Gastroesophageal sphincter (tissue), 3 donors: ENCODE results near the gene UBR7.

ENCODE experiments used
- POLR2A ChIP-seq, 2 donors: fragments of 450-650 bp; IDR thresholded peaks; one replicate each; pipeline ENCODE4 v1.6.1; 2017; ENCODE audit warnings: antibody characterized with exemption in 2 of 2, mild to moderate bottlenecking in 2 of 2, moderate library complexity in 1 of 2
- POLR2AphosphoS5 ChIP-seq: sonication (generic); formaldehyde crosslinking; IDR thresholded peaks from one replicate; pipeline ENCODE4 v1.6.1; 2017; ENCODE audit warnings: antibody characterized with exemption
- TF ChIP-seq, protein P1 (sequence below), 4 experiments: fragments of 200-600 bp in 2 of 4; fragments of 450-650 bp in 2 of 4; sonication (generic) in 1 of 4; IDR thresholded peaks; one replicate each; pipeline ENCODE4 v1.5.1; 2017 to 2019; ENCODE audit warnings: antibody characterized with exemption in 4 of 4, mild to moderate bottlenecking in 2 of 4, moderate library complexity in 2 of 4

GRCh38 chr14:93262446-93262845 is 55.4 kb downstream of the UBR7 start:
- TF ChIP-seq, protein P1, sequence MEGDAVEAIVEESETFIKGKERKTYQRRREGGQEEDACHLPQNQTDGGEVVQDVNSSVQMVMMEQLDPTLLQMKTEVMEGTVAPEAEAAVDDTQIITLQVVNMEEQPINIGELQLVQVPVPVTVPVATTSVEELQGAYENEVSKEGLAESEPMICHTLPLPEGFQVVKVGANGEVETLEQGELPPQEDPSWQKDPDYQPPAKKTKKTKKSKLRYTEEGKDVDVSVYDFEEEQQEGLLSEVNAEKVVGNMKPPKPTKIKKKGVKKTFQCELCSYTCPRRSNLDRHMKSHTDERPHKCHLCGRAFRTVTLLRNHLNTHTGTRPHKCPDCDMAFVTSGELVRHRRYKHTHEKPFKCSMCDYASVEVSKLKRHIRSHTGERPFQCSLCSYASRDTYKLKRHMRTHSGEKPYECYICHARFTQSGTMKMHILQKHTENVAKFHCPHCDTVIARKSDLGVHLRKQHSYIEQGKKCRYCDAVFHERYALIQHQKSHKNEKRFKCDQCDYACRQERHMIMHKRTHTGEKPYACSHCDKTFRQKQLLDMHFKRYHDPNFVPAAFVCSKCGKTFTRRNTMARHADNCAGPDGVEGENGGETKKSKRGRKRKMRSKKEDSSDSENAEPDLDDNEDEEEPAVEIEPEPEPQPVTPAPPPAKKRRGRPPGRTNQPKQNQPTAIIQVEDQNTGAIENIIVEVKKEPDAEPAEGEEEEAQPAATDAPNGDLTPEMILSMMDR (IDR thresholded peaks at IDR 0.05) = no peak
- TF ChIP-seq POLR2AphosphoS5 (no peak), POLR2A (IDR thresholded peaks at IDR 0.05) (no peak)
